Measurements from ENCODE around the gene ACOT12.
"Not testable (repeated sequence)": the region's sequence is repeated elsewhere in the genome, so short reads cannot be mapped to it uniquely, and the experiment has no call there.

ACOT12 gene

DNA sequence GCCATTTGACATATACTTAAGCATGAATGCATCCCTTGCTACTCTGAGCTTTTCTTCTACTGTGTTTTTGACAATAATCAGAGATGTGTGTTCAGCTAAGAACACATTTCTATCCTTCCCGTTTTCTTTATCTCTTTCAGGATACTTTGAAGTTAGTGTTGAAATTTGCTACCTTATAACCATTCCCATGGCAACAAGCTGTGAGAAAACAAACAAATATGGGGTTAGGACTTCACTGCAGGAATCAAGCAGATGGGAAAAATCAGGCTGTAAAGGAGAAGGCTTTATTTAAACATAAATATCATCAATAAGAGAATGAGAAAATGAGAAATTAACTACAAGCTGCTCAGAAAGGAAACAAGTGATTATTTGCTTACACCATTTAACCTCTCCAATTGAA lies 57.4 kb downstream of the ACOT12 start:
- no peak for DNase-seq

DNA sequence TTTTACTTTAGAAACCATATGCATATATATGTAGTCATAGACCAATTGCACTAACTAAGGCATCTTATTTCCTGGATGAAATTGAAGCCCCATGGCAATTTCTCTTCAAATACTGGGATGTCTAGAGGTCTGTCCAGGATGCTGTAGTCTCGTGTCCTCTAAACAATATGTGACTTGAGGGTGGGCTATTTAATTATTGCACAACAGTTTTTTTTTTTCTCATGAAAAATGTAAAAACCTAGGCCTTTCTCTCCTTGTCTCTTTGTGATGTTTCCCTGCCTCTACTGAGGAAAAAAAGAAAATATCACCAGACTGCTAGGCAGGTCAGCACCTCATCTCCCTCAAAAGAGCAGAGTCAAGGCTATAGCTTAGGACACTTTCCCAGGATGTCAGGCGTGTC lies 58.0 kb downstream of the ACOT12 start:
- no peak for DNase-seq

DNA sequence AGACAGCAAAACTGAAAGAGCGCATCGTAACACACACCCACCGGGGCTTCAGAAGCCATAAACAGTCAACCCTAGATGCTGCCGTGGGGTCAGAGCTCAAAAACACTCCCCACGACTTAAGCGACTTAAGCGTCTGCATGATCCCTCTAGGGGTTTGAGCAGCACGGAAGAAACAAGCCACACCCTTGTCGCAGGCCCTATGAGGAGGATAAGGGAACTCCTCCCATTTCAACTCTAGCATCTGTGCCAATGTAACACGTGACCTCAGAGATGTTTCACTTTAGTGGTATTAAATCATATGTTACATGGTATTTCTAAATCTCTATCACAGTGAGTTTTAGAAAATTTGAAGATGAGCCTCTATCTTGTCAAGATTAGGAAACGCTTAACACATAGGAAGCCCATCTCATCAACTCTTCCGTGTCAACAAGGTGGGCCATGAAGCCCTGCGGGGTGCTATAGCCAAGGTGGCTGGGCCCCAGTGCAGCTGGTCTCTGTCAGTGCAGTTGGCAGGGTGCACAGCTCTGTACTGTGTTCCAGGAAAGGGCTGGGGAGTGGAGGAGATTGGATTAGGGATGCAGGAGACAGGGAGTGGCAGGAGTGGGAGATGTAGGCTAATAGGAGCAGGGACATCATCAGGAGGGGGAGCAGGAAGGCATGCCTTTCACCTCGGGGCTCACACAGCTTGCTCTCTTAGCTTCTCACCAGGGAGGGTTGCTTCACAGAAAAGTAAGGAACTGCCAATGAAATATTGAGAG lies 59.5 kb downstream of the ACOT12 start:
- no peak for DNase-seq

DNA sequence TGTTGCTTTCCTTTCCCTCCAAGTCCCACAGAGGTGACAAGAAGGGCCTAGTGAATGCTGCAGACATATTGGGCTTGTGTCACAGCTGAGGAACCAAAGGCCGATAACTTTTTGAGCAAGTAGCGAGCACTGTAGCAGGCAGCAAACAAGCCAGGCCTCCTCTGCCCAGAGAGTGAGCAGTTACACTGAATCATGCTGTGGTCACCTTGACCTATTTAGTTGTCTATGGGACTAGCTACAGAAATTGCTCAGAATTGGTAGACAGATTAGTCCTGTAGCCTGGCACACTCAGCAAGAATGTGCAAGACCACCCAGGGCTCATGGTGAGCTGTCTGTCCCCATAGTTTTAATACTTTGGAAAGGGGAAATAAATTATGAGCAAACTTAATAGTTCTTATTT lies 67.4 kb downstream of the ACOT12 start:
- DNase-seq, result no peak

DNA sequence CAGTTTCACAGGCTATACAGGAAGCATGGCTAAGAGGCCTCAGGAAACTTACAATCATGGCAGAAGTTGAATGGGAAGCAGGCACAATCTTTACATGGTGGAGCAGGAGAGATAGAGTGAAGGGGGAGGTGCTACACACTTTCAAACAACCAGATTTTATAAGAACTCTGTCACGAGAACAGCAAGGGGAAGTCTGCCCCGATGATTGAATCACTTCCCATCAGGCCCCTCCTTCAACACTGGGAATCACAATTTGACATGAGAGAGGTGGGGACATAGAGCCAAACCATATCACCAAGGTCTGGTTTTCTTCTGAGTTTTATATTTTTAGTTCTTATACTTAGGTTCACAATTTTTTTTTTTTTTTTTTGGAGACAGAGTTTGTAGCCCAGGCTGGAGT lies 76.4 kb downstream of the ACOT12 start:
- DNase-seq, result no peak

DNA sequence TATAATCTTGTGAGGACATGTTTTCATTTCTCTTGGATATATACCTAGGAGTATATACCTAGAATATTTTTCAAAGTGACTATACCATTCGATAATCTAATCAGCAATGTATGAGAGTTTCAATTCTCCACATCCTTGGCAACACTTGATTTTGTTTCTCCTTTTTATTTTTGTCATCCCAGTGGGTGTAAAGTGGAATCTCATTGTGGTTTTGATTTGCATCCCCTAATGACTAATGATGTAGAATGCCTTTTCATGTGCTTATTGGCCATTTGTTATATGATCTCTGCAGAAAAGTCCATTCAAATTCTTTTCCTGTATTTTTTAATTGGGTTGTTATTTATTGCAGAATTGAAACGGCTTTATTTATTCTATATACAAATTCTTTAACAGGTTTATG lies 77.4 kb downstream of the ACOT12 start:
- no peak for DNase-seq

DNA sequence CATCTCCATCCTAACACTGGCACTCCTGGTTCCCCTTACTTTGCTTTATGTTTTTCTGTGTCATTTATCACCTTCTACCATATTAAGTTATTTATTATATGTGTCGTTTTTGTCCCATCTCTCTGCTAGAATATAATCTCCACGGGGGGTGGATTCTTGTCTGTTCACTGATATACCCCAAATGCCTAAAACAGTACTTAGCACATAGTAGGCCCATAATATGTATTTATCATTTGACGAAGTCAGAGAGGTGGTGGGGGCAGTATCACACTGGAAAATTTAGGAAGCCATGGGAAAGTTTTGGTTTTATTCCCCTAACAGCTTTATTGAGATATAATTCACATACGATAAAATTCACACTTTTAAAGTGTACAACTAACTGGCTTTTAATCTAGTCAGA lies 78.1 kb downstream of the ACOT12 start:
- no peak for DNase-seq

DNA sequence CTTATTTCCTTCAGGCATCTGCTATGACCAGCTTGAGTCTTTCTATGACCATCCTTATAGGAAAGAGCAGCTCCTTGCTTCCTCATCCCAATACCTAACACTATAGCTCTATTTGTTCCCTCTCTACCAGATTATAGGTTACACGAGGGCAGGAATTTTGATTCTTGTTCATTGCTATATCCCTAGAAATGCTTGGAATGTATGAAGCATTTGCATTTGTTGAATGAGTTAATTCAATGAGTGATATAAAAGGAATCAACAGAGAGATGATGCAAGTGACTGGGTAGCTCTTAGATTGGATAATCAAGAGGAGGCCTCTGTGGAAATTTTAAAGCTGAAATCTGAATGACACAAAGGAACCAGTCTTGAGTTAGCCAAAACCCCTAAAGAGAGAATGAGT lies 78.6 kb downstream of the ACOT12 start:
- DNase-seq, result no peak

DNA sequence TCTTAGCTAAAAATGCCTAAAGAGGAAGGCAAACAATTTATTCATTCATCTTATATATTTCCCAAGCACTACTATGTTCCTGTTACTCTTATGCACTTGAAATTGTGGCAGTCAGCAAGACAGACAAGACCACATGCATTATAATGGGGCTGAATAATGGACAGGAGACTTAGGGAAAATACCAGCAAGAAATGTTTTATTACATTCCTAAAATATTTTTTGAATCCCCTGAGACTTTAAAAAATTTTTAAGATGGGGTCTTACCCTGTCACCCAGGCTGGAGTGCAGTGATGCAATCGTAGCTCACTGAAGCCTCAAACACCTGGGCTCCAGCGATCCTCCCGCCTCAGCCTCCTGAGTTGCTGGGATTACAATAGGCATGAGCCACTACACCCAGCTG lies 79.4 kb downstream of the ACOT12 start:
- no peak for DNase-seq

DNA sequence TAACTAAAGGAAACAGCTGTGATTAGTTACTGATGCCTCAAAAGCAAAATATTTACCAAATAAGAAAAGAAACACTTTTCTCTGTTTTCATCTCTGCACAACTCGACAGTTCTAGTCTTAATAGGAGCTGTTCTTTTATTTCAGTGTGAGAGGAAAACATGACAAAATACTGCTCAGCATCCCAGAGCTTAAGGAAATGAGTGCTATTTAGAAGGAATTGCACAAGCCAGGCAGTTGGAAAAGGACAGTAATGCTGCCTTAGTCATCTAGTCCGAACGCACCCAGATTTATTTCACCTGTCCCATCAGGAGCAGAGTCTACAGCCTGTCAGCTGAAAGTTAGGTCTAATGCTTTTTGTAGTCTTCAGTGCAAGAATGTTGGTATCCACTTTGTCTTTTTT lies 80.2 kb downstream of the ACOT12 start:
- no peak for DNase-seq

DNA sequence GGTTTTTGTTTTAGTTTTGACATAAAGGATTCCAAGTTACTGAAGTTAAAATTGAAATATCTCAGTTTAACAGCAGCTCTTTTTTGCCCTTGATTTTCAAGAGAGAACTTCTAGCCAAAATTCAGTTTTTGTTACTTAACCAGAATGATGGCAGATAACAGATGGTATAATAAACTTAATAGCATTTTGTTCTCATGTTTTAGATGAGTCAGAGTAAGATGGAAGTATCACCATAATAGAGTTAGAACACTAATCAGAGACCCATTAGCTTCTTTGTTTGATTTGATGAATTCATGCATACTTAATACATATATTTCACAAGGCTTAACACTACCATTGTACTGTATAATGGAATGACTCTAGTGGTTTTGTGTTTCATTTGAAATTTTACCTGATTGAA lies 80.7 kb downstream of the ACOT12 start:
- DNase-seq, result no peak

DNA sequence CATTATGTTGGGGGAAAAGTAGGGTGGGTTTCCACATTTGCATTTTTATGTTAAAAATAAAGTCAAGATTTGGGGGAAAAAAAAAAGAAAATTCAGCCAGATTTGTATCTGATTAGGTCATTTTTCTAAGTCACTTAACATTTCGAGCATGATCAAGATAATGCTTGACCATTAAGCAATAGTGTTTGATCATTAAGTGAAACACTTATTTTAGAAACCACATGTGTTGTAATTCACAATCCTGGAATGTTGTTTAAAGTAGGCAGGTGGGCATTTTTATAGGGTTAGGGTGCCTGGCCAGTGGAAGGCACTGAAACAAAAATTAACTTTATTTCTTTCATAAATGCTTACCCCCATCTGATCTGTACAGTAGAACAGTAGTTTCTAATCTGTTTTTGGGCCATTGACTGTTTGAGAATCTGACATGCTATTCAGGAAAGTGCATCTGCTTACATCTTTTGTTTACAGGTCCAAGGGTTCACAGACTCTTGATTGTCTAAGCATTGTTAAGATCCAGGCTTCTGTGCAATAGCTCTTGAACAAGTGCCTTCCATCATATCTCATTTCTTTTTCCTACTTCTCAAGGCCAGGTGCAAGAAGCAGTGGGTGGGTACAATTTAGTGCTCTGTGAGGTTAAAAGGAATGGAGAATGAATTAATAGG lies 83.4 kb downstream of the ACOT12 start:
- peak; percentile 4 to 6 for DNase-seq

DNA sequence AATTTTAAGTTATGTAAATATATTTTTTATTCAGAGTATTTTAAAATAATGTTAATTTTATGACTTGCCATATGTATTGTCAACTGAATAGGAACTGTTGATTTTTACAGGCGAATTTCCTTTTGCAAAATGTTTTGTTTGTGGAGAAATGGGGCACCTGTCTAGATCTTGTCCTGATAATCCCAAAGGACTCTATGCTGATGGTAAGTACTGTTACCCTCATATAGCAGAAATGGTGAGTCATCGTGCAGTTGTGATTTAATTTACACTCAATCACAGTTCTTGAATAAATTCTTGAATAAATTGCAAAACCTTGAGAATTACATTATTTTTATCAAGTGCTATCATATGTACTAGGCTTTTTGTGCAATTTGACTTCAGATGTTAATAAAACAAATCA lies 85.1 kb downstream of the ACOT12 start:
- DNase-seq, result no peak

DNA sequence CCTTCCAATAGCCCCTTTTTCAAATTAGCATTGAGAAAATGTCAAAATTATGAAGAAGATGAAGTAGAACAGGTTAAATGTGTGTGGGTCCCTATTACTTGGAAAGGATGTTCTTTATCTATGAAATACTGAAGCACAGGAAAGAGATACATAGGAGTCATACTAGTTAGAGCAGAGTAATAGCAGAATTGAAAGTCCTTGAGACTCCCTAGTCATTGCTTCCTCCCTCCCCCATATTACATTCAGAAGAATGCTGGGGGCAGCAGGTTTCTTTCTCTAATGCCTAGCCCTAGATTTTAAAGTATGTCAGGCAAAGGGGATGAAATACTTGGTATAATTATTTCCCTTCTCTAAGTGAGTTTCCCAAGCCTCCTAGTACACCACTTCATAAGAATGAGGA lies 88.1 kb downstream of the ACOT12 start:
- DNase-seq, result no peak

DNA sequence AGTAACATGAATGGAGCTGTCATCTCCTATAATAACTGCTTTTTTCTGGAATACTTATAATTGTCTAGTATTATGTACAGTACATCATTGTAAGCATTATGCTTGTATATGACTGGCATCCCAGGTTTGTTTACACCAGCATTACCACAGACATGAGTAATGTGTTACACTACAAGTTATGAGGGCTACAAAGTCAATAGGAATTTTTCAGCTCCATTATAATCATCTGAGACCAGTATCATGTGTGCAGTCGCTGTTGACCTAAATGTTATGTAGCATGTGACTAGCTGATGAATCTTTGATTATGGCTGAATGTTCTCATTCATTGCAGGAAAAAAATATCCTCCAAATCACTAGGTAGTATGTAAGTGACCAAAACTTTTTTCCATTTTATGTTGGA lies 90.4 kb downstream of the ACOT12 start:
- no peak for DNase-seq

DNA sequence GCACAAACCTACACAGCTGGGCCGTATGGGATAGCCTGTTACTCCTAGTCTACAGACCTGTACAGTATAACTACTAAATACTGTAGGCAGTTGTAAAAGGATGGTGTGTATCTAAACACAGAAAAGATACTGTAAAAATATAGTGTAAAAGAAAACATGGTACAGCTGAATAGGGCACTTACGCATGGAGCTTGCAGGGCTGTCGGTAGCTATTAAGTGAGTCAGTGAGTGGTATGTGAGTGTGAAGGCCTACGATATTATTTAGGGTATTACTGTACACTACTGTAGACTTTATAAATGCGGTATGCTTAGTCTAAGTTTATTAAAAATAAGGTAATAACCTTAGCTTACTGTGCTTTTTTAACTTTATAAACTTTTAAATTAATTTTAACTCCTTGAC lies 91.3 kb downstream of the ACOT12 start:
- DNase-seq, result no peak

DNA sequence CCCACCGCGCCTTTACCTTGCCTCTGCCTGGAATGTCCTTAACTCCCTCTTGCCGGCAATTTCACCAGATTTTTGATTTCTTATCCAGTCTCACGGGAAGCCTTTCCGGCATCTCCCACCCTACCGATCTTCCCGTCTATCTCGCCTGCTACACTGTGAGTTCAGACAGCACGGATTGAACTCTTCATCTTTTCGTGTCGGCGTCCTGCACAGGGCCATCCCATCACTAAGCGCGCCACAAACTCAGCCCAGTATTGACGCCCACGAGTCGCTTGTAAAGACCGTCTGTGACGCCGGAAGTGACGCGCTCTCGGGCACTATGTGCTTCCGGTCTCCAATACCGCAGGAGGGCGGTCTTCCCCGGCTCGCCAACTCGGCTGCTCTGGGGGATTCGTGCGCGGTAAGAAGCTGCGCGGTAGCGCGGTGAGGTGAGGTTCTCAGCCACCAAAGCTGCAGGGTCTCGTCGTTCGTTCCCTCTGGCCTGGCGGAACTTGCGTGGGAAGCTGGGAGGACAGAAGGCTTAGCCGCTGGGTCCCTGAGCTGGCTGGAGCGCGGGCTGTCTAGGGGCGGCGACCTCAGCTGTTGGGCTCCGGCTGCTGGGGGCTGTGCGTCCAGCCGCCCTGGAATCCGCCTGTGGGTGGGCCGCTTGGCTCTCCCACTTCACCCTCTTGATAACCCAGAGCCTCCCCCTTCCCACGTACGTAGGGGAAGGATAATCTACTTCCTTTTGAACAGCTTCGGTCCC lies 92.5 kb downstream of the ACOT12 start, which contains the start of gene ZCCHC9:
TSS of gene ZCCHC9 (plus strand) at position 317 of the 745 bp plus-strand sequence. CDS start 3,171 bp downstream, outside the sequence.
- DNase-seq, result peak; percentile 29 to 53

DNA sequence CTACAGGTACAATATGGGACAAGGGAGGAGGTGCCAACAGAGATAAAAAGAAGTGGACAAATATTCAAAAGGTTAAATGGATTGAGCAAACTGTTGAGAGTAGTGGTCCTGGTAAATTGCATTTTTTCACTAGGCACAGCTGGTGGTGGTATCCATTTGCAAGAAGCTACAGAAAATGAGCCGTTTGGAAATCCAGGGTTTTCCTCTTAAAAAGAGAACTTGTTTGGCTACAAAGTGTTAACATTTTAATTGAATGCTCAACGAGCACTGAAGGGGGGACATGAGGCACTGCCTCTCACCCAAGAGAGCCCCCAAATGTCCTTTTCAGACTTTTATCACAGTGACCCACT lies 93.0 kb downstream of the ACOT12 start:
- DNase-seq, result no peak

DNA sequence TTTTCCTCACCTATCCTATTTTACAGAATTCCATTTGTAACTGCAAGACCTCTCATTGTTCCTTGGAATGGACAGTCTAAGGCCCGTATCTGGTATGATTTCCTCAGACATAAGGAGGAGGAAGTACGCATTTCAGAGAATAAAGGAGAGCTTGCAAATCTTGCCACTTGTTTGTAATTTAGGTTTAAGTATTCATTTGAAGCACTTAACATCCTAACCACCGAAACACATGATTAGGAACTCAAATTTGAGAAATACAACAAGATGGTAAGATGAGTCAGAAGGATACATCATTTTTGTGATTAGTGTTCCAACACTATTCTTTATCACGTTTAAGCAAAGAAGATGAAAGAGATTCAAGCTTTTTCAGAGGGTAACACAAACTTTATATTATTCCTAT lies 96.4 kb downstream of the ACOT12 start:
- DNase-seq, result no peak

DNA sequence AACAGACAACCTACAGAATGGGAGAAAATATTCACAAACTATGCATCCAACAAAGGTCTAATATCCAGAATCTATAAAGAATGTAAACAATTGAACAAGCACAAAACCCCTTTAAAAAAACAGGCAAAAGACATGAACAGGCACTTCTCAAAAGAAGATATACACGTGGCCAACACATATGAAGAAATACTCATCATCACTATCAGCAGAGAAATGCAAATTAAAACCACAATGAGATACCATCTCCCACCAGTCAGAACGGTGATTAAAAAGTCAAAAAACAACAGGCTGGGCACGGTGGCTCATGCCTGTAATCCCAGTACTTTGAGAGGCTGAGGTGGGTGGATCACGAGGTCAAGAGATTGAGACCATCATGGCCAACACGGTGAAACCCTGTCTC lies 99.9 kb downstream of the ACOT12 start:
- DNase-seq, result not testable (repeated sequence)

DNA sequence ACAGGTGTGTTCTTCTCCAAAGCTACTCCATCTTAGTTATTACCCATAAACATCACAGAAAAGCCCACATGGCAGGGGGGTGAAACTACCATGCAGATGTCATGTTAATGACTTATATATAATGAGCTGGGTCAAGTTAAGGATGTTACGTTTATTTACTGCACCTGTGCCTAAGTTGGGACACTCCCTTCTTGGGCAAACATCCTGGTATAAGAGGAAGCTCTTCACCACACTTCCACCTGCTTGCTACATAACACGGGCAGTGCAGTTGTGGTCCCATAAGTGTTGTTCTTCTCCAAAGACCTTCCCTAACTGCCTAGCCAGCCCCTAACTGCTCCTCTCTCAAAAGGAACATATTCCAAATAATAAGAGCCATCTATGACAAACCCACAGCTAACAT lies 101.8 kb downstream of the ACOT12 start:
- DNase-seq, result no peak

DNA sequence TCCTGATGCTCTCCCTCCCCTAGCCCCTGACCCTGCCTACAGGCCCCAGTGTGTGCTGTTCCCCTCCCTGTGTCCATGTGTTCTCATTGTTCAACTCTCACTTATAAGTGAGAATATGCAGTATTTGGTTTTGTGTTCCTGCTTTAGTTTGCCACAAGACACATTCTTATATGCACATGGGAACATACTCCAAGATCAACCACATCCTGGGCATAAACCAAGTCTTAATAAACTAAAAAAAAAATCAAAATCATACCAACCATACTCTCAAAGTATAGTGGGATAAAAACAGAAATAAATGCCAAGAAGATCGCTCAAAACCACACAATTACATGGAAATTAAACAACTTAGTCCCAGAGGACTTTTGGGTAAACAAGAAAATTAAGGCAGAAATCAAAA lies 103.8 kb downstream of the ACOT12 start:
- DNase-seq, result no peak

DNA sequence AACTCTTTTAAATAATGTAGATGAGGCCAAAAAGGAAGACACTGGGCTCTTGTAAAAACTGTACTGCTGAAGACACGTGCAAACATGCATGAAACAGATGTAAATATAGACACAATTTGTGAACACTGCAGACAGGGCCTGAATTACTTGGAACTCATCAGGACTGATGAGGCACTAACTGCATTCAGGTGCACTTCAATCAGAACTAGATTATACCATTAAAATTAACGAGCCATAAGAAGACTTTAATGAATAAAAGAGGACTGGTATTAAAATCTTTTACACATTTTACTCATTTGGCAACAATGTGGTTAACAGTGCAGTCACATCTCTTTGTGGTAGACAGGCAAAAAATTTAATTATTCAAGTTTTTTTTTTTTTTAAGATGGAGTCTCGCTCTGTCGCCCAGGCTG lies 105.9 kb downstream of the ACOT12 start:
- no peak for DNase-seq

DNA sequence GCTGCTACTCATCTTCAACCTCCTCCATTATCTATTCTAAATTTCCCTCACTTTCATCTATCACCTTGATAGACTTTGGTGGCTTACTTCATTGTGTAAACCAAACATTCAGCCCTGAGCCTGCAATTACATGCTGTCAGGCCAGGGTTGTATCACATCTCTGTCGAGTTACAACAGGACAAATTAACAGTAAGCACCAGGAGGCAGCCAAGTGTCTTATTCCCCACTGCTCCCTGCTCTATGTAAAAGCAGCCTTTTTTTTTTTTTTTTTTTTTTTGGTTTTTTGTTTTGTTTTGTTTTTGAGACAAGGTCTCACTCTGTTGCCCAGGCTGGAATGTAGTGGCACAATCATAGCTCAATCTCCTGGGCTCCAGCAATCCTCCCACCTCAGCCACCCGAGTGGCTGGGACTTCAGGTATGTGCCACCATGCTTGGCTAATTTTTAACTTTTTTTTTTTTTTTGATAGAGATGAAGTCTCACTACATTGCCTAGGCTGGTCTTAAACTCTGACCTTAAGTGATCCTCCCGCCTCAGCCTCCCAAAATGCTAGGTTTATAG lies 107.8 kb downstream of the ACOT12 start:
- no peak for DNase-seq

Measured in NCI-H187 (cell line).